Activated CD4-positive, CD25-positive, alpha-beta regulatory T cell treated with anti-CD3 and anti-CD28 coated beads, Interleukin-2, amount 50 U/mL, for 72 hours (primary cell): ENCODE data around the gene C11orf86.
"Not testable (repeated sequence)": the region's sequence is repeated elsewhere in the genome, so short reads cannot be mapped to it uniquely, and the experiment has no call there.

Experiments used
- DNase-seq: peaks from one replicate; pipeline ENCODE4 v3.0.0; 2021

The C11orf86 gene

DNA sequence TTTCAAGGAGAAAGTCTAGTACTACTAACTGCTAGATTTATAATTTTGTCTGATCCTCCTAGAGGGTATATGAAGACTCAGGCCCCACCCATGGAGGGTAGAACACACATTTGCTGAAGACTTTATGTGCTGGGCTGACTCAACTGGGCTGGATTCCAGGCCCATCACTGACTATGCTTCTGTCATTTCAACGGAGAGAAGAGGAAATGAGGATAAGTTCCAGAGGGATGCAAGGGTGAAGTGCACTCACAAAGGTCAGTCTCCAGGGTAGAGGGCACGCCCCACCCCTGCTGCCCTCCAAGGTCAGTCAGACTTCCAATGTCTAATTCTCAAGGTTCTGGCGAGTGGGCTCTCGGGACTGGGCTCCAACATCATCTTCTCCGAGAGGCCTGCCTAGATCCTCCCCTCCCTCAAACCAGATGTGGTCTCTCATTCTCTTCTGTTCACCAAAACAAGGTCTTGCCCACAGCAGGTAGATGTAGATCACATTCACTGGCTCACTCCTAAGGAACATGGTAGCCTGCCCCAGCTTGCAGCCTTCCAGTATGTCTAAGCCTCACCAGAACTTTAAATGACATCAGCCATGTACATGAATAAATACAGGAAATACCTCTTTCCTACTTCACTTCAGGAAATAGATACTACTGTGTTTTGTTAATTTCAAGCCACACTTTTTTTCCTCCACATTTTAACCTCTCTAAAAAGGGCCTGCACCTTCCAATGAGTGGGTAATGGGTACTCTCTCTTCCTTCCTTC, 7.3 kb upstream of the C11orf86 start:
- no peak for DNase-seq

- no peak for DNase-seq
These were observed 5.4 kb upstream of the C11orf86 start for GRCh38 chr11:66969584-66970225.

DNA sequence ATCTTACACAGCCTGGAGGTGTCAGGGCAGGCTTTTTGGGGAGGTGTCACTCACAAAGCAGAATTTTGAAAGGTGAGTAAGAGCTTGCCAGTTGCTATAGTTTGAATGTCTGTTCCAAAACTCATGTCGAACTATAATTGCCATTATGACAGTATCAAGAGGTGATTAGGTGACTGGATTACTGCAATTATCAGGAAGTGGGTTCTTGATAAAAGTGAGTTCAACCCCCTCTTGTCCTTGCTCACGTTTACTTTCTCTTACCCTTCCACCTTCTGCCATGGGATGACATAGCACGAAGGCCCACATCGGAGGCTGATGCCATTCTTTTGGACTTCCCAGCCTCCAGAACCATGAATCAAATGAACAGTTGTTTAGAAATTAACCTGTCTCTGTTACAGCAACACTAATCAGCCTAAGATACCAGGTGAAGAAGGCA, 4.7 kb upstream of the C11orf86 start:
- DNase-seq = no peak

DNA sequence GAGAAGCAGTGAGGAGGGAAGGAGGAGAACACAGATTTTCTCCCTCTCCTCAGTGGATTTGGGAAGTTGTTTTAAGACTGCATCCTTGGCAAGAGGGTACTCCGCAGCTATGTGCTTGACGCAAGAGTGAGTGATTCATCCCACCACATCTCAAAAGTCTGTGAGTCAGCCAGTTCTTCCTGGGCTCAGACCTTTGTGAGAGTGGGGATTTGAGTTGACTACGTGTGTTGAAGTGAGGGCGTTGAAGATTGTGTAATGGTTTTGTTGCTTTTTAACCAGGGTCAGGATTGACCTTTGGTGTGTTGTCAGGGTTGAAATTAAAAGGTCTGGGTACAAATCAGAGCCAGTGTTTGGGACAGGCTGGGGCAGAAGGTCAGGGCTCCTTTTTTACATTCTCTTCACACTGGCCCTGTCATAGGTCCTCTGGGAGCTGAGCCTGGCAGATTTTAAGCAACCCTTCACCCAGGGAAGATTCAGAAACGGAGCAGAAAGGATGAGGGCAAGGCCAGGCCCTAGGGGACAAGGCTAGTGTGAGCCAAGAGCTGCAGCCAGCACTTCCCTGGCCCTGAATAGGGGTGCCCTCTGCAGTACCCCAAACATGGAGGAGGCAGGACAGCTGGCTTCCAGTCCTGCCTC, 4.2 kb upstream of the C11orf86 start:
- DNase-seq = no peak

DNA sequence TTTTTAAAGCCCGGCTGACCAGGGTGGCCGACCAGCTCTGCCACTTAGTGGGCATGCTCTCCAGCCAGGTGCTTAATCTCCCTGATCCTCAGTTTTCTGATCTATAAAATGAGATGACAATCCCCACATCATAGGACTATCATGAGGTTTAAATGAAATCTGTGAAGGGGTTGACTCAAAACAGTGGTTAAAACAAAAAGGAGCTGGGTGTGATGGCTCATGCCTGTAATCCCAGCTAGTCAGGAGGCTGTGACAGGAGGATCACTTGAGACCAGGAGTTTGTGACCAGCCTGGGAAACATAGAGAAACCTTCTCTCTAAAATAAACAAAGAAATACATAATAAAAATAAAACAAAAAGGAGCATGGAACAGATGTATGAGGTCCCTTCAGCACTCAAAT, 3.6 kb upstream of the C11orf86 start:
- DNase-seq = no peak

- no peak for DNase-seq
These were observed 1.0 kb upstream of the C11orf86 start for GRCh38 chr11:66973956-66974580.

DNA sequence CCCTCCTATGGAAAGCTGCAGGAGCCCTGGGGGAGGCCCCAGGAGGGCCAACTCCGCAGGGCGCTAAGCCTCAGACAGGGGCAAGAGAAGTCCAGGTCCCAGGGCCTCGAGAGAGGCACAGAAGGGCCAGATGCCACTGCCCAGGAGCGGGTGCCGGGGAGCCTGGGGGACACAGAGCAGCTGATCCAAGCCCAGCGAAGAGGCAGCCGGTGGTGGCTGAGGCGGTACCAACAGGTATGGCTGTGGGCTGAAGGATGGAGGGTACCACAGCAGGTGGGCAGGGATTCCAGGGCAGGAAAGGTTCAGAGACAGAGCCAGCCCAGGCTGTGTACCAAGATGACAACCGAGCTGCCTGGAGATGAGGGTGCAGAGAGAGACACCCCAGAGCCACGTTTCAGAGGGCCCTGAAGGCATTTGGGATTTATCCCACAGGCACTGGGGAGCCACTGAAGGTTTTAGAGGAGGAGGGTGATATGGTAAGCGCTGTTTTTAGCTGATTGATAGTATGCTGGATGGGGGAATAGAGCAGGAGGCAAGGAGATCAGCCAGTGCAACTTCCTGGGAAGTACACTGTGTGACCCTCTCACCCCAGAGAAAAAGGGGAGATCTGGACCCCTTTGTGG, 412 bp downstream of the C11orf86 start:
- no peak for DNase-seq

DNA sequence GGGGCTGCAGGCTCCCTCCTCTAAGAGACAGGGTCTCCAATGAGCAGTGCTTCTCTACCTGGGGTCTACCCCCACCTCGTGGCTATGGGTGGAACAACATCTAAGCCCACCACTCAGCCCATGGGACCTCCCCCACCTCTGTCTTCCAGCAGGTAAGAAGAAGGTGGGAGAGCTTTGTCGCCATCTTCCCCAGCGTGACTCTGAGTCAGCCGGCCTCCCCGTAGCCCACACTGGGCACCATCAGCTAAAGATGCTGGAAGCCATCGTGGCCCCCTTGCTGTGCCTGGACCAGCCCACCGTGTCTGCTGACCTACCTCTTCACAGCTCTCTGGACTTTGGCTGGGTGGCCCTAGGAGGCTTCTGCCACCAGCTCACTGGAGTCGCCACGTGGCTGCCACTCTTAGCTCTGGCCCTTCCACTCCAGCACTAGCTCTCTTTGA, 944 bp downstream of the C11orf86 start:
- peak; percentile 41 for DNase-seq

- DNase-seq = no peak
These were observed 1.8 kb downstream of the C11orf86 start for GRCh38 chr11:66976925-66977324.

DNA sequence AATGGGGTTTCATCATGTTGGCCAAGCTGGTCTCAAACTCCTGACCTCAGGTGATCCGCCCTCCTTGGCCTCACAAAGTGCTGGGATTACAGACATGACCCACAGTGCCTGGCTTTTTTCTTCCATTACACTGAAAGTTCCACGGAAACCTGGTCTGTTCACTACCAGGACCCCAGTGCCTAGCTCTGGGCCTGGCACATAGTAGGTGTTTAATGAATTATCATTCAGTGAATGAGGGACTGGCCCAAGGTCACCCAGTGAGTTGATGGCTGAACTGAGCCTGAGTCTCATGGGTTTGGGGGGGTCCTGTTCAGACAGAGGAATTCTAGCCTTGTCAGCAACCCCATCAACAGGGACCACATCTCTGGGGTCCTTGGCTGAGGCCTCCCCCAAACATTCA, 3.1 kb downstream of the C11orf86 start:
- DNase-seq = no peak

DNA sequence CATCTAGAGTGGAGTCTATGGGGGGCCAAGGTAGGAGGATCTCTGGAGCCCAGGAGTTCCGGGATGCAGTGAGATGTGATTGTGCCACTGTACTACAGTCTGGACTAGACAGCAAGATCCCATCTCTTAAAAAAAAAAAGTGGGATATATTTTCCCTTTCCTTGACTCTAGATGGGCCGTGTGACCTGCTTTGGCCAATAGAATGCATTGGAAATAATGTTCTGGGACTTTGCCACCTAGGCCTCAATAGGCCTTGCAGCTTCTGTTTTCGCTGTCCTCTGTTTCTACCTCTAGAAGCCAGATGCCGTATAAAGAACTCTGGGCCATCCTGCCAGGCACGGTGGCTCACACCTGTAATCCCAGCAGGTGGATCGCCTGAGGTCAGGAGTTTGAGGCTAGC, 3.6 kb downstream of the C11orf86 start:
- no peak for DNase-seq

DNA sequence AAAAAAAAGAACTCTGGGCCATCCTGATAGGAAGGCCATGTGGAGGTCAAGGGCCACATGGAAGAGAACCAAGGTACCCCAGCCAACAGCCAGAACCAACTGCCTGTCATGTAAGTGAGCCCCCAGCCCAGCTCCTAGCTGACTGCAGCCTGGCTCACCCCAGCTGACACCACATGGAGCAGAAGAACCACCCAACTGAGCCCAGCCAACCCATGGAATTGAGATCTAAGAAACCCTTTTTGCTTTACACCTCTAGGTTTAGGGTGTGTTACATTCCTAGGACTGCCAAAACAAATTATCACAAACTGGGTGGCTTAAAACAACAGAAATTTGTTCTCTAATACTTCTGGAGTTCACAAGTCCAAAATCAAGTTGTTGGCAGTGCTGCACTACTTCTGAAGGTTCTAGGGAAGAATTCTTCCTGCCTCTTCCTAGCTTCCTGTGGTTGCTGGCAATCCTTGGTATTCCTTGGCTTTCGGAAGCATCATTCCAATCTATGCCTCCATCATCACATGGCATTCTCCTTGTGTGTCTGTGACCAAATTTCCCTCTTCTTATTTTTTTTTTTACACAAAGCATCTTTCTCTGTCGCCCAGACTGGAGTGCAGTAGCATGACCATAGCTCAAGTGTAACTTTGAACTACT, 4.4 kb downstream of the C11orf86 start:
- no peak for DNase-seq

- DNase-seq = no peak
These were observed 7.0 kb downstream of the C11orf86 start for GRCh38 chr11:66981976-66982578.

GRCh38 chr11:66983275-66983924, 8.3 kb downstream of the C11orf86 start:
- no peak for DNase-seq

DNA sequence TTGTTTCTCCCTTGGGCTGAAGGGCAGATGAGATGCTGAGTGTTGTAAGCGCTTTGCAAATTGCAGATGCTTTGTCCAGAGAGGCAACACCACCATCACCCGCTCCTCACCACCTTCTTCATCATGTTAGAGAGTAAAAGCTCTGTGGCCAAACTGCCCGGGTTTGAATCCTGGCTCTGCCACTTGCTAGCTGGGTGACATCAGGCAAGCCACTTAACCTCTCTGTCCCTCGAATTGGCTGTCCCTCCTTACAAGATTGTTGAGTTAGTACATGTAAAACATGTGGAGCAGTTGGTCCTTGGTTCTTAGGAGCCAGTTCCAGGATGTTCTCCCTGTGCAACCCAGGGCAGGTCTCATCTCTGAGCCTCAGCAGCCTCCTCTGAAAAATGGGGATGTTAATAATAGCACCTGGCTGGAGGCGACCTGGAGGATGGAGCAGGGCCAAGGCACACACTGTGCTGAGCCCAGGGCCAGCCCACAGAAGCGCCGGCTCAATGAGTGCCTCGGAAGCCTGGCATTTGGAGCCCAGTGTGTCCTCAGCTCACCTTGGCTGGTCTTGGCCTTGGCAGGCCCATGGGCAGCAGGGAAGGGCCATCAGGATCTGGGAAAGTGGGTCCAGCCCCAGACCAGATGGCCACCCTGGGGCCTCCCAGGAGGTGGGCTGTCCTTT, 10.5 kb downstream of the C11orf86 start:
- no peak for DNase-seq

GRCh38 chr11:66986178-66986545, 11.1 kb downstream of the C11orf86 start:
- no peak for DNase-seq

GRCh38 chr11:66987158-66987620, 12.1 kb downstream of the C11orf86 start:
- no peak for DNase-seq

- DNase-seq = no peak
These were observed 13.0 kb downstream of the C11orf86 start for GRCh38 chr11:66987924-66988637.

- not testable (repeated sequence) for DNase-seq
These were observed 13.6 kb downstream of the C11orf86 start for GRCh38 chr11:66988741-66989140.

GRCh38 chr11:66989360-66989759, 14.3 kb downstream of the C11orf86 start:
- DNase-seq = not testable (repeated sequence)
